ENCODE data around the gene PTPRN2.

GRCh38 chr7:158532093-158532627, 55.5 kb downstream of the PTPRN2 start:
- TF ChIP-seq EZH2 (IDR thresholded peaks at IDR 0.05), result no peak
- TF ChIP-seq POLR2A (IDR thresholded peaks at IDR 0.05; ENCODE audit: borderline replicate concordance, extremely low read depth, insufficient read depth, insufficient read length), result no peak
- TF ChIP-seq ZFX (IDR thresholded peaks at IDR 0.05), result no peak
- no peak for TF ChIP-seq CTCF (IDR thresholded peaks at IDR 0.05 in 2 of 3, conservative IDR thresholded peaks at IDR 0.05 in 1 of 3; ENCODE audit: borderline replicate concordance in 1 of 3, insufficient read depth in 1 of 3, low read depth in 2 of 3, low read length in 2 of 3)
- no peak for TF ChIP-seq ATF3 (IDR thresholded peaks at IDR 0.05)
- TF ChIP-seq CEBPB (IDR thresholded peaks at IDR 0.05; ENCODE audit: low read depth), result no peak
- no peak for TF ChIP-seq RAD21 (IDR thresholded peaks at IDR 0.05; ENCODE audit: low read depth)
- no peak for TF ChIP-seq POLR2AphosphoS5 (IDR thresholded peaks at IDR 0.05; ENCODE audit: low read depth, low read length)
- no peak for TF ChIP-seq EZH2phosphoT487 (IDR thresholded peaks at IDR 0.05; ENCODE audit: borderline replicate concordance)
